ENCODE results near the gene JMJD7. TPM values are rescaled to one million over a fixed set of nuclear protein-coding genes. Genes with fewer than 3 reads are reported as not detected.

Gene JMJD7
- total RNA-seq (2014; rRNA removed; shearing (Covaris generic)): 3.1 TPM in 2 replicates
- 18.1 and 20.6 TPM in 2 replicates for polyA plus RNA-seq (2014; cell fraction: nucleus; rRNA removed)

DNA sequence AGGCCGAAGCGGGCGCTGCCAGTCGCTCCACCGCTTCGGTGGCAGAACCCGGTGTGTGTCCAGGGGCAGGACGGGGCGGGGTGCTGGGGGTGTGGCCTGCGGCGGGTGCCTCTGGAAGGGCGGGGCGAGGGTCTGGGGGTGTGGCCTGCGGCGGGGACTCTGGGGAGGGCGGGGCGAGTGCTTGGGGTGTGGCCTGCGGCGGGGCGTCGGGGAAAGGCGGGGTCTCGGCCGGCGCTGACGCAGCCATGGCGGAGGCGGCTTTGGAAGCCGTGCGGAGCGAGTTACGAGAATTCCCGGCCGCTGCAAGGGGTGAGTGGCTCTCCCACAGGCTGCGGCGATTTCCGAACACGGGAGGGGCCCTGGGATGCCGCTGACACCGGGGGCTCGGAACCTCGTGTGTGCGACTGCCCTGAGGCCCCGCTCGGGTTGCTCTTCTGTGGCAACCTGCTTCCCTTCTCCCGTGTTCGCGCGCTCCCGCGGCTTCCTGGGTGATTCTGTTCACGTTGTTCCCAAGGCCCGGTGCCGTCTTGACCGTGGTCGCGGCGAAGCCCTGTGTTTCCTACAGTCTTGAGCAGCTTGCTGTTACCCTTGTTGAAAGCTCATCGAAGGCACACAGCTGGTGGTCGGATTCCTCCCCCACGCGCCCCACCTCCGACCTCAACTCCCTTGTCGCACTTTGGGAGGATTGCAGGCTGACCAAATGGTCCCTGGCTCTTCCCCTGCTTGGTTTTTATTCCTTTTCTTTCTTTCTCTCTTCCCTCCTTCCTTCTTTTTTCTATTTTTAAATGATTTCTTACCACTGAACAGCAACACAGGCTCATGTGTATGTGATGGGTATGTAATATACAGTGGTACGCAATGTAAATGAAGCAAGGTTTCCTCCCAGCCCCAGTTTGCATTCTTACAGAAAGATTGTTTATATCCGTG is at the start of gene JMJD7:
Gene JMJD7, plus strand, starts transcription at position 213 of the 927 bp plus-strand sequence. Its CDS starts 33 bp downstream, at position 246.
- DNase-seq (ENCODE audit: extremely low read depth, low read depth): peak; percentile 82

DNA sequence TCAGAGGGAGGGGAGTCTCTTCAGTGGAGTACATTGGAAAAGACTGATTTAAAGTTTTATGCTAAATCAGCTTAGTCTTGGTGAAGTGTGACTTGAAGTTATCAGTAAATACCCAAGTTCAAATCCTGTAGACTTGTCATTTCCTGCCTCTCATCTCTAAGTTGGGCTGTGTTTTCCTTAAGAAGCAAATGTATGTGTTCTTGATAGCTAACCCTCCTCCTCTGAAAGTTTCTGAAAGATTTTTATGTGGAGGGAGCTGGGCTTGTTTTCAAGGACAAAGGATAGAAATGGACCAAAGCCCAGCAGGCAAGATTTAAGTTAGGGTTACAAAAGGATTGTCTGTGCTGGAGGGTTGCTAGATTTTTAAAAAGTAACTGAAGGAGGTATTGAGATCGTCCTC is 49.4 kb upstream of the JMJD7 start:
- DNase-seq (ENCODE audit: extremely low read depth, low read depth): no peak

DNA sequence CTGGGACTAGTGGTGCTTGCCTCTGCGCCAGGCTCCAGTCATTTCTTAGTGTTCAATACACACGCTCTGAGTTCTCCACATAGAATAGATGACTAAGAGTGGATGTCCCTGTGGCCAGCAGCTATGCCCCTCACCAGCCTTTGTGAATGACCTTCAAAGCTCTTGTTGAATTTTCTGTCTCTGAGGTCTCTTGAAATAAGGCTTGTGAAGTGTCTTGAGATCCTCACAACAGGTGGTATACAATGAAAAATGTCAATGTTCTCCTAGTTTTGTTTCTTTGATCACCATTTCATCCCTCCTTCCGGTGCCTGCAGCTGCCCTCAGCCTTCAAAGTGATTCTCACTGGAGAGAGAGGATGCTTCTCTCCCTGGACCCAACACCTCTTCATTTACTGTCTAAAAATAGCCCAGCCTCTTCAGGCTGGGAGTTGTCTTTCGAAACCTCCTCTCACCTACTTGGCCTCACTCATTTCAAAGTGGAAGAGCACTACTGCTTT is 48.2 kb upstream of the JMJD7 start:
- DNase-seq (ENCODE audit: extremely low read depth, low read depth): no peak

- DNase-seq (ENCODE audit: extremely low read depth, low read depth): no peak
Observed at GRCh38 chr15:41780266-41780665, 47.6 kb upstream of the JMJD7 start.

DNA sequence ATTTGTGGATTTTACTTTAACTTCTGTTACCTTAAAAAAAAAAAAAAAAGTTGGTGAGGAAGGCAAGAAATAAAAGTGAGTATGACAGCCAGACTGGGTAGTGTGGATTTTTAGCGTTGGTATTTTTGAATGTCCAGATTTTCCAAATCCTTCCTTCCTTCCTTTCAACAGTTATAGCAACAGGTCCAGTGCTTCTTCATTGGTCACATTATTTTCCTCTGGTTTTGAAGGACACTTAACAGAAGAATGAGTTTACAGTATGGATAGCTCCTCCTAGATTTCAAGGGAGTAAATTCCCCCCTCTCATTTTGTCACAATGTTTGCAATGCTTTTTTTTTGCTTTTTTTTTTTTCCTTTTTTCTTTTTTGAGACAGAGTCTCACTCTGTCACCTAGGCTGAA is 47.2 kb upstream of the JMJD7 start:
- no peak for DNase-seq (ENCODE audit: extremely low read depth, low read depth)

DNA sequence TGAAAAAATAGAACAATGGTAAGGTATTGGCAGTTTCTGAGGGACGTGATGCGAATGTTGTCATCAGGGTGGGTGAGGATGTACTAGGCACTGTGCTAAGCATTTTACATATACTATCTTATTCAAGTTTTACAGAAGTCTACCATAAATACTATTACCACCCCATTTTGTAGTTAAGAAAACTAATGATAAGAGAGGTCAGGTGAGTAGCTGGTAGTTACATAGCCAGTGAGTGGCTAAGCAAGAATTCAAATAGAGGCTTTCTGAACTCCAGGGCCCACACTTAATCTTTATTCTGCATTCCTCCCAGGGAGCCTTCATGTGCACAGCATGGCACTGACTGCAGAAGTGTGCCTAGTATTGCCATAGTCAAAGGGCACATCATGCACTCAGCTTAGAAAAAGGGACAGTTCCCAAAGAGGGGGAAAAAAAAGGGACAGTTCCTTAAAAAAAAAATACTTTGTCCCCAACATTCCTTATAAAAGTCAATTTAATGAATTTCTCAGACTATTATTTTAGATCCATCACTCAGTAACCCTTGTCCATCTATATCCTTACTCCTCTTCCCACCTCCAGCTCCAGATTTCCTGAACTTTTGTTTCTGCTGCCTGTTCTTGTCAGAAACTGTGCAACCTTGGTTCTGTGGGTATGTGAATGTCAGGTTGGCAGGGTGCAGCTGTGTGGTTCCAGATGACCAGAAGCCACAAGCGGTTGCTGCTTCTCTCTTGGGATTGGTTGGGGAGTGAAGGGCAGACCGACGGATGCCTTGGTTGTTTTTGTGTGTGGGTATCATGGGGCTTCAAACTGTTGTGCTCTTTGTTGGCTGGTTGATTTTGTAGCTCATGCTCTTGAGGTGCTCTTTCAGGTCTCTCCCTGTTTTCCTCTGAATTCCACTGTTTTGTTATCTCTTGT is 45.3 kb upstream of the JMJD7 start:
- no peak for DNase-seq (ENCODE audit: extremely low read depth, low read depth)

GRCh38 chr15:41783296-41783695 is 44.6 kb upstream of the JMJD7 start:
- no peak for DNase-seq (ENCODE audit: extremely low read depth, low read depth)

DNA sequence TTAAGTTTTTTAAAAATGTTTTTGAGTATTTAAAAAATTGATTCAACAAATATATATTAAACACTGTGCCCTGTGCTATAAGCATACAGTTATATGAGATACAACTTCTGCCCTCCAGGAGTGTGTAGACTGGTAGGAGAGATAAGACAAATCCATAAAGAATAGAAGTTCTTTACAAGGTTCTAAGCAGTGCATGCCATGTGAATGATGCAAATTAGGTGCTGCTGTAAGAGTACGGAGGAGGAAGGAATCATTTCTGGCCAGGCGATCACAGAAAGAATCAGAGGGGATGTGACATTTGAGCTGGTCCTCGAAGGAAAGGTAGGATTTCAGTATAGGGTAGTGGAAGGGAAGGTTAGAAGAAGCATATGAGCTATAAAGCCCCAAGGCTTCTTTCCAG is 39.6 kb upstream of the JMJD7 start:
- no peak for DNase-seq (ENCODE audit: extremely low read depth, low read depth)

GRCh38 chr15:41789236-41789635 is 38.7 kb upstream of the JMJD7 start:
- DNase-seq (ENCODE audit: extremely low read depth, low read depth): no peak

GRCh38 chr15:41789662-41790061 is 38.2 kb upstream of the JMJD7 start:
- no peak for DNase-seq (ENCODE audit: extremely low read depth, low read depth)

DNA sequence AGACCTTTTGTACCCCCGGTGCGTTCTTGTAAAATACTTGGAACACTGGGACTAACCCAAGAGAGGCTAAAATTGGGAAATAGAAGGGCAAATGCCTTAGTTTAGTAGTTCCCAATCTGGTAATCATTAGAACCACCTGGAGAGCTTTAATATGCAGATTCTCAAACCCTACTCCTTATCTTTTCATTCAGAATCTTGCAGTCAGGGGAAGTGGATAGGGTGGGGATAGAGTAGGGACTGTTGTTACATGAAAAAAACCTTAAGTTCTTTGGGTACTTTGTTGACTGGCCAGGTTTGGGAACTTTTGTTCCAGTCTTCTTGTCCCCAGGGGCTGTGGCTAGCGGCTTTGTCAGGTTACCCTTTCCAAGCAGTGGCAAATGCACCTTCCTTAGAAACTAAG is 37.7 kb upstream of the JMJD7 start:
- no peak for DNase-seq (ENCODE audit: extremely low read depth, low read depth)

GRCh38 chr15:41790756-41791546 is 36.9 kb upstream of the JMJD7 start:
- no peak for DNase-seq (ENCODE audit: extremely low read depth, low read depth)

GRCh38 chr15:41791547-41791937 is 36.4 kb upstream of the JMJD7 start:
- no peak for DNase-seq (ENCODE audit: extremely low read depth, low read depth)

GRCh38 chr15:41792000-41792637 is 35.8 kb upstream of the JMJD7 start:
- no peak for DNase-seq (ENCODE audit: extremely low read depth, low read depth)

DNA sequence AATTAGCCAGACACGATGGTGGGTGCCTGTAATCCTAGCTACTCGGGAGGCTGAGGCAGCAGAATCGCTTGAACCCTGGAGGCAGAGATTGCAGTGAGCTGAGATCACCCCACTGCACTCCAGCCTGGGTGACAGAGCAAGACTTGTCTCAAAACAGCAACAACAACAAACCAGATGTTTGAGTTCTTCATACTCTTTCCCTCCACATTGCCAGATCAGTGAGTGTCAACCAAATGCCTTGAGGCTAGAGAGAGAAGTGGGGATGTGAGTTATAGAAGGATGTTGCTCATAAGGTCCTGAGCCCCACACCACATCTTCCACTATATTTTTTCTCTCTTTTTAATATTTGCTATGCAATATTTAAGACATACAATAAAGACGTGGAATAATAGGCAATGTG is 33.8 kb upstream of the JMJD7 start:
- DNase-seq (ENCODE audit: extremely low read depth, low read depth): no peak

DNA sequence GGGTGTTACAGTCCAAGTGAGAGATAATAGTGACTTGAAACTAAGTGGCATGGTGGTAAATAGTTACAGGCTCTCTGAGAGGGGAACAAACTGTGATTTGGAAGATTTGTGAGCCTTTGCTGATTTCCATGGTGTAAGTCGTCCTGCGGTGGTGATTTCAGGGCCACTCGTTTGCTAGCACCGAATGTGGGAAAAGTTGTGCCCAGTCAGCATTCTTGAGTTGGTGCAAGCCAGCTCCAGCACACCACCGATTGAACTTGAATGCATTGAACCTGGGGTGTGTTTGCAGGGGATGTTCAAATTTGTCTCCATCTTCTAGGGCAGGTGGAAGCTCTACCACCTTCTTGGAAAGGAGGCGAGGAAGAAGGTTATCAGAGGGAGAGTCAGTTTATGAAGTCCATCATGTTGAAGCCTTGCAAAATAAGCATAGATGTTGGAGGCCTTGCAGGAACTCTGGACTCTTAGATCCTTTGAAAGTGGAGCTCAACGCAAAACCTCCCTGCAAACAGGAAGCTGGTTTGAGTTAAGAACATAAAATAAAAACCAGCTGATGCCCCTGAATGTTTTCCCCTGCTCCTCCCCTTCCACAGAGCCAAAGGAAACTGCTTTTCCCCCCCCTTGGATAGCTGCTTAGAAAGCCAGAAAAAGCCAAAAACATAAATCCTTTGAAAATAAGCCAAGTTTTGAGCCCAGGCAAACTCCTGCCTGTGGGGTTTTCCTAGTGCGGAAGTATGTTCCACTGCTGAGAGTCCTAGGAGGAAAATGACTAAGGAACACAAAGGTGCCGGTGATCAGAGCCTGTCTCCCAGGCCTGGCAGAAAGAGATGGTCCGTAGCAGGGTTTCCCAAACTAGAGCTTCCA is 31.7 kb upstream of the JMJD7 start:
- no peak for DNase-seq (ENCODE audit: extremely low read depth, low read depth)

DNA sequence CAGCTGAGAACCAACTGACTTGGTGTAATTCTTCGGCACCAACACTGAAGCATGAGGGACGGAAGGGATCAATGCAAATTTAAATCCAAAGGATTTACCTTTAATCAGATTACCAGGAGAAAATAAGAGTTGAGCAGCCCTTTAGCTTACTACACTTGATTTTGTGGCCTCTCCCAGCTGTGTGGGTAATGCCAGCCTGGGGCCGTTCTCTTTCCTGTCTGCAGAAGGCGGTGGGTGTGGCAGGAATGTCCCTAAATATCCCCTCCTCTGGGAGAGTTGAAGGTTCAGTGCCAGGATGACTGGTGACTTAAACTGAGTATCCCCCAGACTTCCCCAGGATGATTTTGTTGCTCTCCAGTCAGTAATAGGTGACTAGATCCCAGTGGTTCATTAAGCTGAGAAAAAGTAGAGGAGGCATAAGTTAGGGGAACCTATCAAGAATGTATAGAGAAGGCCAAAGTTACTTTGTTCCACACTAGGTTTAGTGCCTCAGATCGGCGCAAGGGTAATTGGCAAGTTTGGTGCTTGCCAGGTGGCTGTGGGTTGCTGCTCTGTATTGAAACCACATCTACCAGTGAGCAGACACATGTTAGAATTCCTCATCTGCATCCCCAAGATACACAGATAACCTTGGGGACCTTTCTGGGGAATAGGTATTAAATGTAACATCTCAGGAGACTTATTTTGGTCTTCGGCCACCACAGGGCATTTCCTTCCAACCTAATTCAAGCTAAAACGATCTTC is 30.5 kb upstream of the JMJD7 start:
- DNase-seq (ENCODE audit: extremely low read depth, low read depth): no peak
